GM18861 (cell line): ENCODE results near the gene DYNLT3.

ENCODE experiments used
- ATAC-seq: cut with Tn5 transposase; IDR thresholded peaks from one replicate; pipeline ENCODE4 v1.9.1; 2021; ENCODE audit not compliant: unreplicated experiment

The DYNLT3 gene

GRCh38 chrX:37846934-37847732 is at the start of gene DYNLT3:
Gene DYNLT3 (minus strand): TSS chrX:37847571. CDS start chrX:37847510, 61 bp downstream.
- peak; percentile 97 for ATAC-seq

- no peak for ATAC-seq
Observed at GRCh38 chrX:37896511-37896890, 49.1 kb upstream of the DYNLT3 start.

GRCh38 chrX:37895795-37896510 is 48.6 kb upstream of the DYNLT3 start:
- no peak for ATAC-seq

DNA sequence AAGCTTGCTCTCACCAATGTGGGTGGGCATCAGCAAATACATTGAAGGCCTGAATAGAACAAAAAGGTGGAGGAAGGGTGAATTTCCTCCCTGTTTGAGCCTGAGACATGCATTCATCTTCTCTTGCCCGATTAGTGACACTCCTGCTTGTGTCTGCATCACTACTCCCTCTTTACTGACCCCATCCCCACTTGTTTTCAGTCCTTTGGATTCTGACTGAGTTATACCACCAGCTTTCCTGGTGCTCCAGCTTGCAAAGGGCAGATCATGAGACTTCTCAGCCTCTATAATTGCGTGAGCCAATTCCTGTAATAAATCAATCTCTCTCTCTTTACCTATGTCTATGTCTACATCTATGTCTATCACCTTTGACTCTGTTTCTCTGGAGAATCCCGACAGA is 47.4 kb upstream of the DYNLT3 start:
- no peak for ATAC-seq

GRCh38 chrX:37888010-37888409 is 40.6 kb upstream of the DYNLT3 start:
- no peak for ATAC-seq

DNA sequence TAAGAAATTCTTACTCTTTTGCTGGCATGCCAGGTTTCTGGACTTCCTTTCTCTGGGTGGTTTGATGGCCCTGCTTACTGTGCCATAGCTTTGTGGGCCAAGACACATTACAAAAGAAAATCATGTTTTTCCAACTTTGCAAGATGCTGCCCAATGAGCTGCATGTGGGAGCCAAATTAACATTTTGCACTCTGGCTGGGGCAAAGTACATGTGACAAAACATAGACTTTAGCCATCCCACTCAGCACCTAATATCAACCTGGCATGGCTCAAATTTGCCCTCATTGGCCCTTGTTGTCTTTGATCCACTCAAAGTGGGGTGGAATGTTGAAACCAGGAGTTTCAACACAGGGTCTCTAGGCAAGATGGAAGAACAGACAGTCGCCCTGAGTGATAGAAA is 40.0 kb upstream of the DYNLT3 start:
- no peak for ATAC-seq

GRCh38 chrX:37883196-37883595 is 35.8 kb upstream of the DYNLT3 start:
- no peak for ATAC-seq

- no peak for ATAC-seq
Observed at GRCh38 chrX:37879692-37880091, 32.3 kb upstream of the DYNLT3 start.

GRCh38 chrX:37876716-37877115 is 29.3 kb upstream of the DYNLT3 start:
- no peak for ATAC-seq

GRCh38 chrX:37875675-37876074 is 28.3 kb upstream of the DYNLT3 start:
- ATAC-seq: no peak

DNA sequence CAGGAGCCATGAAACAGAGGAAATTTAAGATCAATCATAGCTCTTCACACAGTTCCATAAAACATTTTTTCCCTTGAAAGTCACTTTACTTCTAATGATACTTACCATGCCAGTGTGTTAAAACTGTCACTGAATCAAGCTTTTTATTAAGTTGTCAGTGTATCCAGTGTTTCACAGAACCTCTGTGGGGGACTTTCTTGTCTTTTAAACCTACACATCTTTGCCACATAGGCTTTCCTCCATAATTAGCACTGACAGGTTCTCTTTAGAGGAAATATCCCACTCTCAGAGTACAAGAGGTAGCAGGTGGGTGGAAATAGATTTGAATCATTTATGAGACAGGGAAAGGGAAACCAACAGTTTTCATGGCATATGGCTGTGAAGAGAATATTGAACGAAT is 25.8 kb upstream of the DYNLT3 start:
- no peak for ATAC-seq

DNA sequence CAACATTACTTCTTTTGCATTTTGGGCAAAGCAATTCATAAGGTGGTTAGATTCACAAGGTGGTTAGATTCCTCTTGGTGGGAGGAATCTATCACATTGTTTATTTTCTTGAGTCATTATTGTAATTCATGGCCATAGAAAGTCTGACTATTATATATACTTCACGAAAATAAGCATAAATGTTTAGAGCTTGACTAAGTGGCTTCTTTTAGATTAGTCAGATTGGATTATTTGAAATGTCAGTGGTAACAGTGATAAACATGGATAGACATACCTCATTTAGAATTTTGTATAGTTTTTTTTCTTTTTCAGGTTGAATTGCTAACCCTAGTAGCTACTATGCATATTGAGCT is 24.9 kb upstream of the DYNLT3 start:
- ATAC-seq: no peak

- ATAC-seq: no peak
Observed at GRCh38 chrX:37871626-37872302, 24.4 kb upstream of the DYNLT3 start.

DNA sequence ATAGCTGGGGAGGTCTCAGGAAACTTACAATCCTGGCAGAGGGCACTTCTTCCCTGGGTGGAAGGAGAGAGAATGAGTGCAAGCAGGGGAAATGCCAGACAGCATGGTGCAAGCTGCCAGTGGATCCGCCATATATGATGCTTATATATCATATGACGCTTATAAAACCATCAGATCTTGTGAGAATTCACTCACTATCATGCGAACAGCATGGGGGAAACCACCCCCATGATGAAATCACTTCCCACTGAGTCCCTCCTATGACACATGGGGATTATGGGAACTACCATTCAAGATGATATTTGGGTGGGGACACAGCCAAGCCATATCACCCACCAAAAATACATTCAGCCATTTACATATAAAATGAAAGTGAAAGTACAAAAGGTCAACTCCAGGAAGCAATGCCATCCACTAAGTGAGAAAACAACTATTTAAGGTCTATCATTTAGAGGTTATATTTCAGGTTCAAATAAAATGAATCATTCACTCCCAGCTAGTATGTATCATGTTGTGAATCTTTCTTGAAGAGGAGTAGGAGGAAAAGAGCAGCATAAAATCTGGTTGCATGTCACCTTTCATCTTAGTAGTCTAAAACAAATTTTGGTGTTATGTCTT is 20.3 kb upstream of the DYNLT3 start:
- ATAC-seq: no peak

DNA sequence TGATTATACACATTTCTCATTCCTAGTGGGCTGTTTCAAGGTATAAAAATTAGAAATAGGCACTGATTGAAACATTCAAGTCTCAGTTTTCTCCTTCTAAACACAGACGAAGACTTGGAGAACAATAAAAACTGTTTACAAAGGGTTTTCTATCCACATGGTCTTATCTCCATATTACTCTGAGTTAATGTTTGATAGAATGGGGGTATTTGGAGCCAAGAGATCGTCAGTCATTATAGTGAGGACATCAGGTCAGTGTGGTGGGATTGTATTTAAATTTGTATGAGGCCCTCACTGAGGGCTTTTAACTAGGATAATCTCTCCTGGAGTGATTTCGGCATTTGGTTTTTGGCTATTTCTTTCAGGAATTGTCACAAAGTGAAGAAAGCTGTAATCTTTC is 16.4 kb upstream of the DYNLT3 start:
- no peak for ATAC-seq

GRCh38 chrX:37862851-37863250 is 15.5 kb upstream of the DYNLT3 start:
- no peak for ATAC-seq

- ATAC-seq: no peak
Observed at GRCh38 chrX:37860721-37861120, 13.3 kb upstream of the DYNLT3 start.

DNA sequence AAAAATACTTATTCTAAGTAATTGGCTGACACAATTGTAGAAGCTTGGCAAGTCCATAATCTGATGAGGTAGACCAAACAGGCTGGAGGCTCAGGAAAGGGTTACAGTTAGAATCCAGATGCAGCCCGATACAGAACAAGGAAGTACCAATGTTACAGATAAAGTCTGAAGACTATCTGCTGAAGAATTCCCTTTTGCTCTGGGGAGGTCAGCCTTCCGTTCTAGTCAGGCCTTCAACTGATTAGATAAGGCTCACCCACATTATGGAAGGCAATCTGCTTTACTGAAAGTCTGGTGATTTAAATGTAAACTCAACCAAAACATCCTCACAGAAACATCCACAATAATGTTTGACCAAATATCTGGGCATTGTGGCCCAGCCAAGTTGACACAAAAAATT is 7.4 kb upstream of the DYNLT3 start:
- no peak for ATAC-seq

DNA sequence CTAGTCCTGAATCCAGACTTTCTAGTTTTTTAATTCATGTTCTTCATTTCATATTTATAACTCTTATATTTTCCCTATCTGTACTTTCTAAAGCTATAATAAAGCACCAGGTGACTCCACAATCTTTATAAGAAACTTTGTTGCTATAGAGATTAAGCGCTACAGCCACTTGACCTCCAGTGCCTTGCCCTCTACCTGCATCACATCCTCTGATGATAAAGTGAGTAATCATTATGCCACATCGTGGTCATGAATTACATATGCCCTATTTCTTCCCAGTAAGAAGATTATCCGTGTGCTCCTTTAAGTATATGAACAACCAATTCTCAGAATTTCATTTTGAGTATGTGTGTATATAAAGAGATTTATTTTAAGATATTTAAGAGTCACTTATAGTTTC is 6.8 kb upstream of the DYNLT3 start:
- no peak for ATAC-seq

DNA sequence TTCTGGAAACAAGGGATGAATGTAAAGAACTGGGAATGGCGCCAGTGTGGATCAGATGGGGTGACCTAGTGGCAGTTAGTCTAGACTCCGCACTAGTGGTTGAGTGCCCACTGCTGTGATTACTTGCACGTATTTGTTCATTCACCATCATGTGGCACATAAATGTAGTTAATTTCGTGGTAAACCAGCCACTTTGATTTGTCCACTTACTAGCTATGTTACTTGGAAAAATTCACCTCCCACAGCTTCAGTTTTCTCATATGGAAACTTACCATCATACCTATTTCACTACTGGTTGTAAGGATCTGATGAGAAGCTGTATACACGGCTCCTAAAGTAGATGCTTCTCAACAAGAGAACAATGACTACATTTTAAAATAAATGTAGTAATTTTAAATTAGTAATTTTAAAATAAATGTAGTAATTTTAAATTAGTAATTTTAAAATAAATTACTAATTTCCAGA is 394 bp upstream of the DYNLT3 start:
- ATAC-seq: no peak

DNA sequence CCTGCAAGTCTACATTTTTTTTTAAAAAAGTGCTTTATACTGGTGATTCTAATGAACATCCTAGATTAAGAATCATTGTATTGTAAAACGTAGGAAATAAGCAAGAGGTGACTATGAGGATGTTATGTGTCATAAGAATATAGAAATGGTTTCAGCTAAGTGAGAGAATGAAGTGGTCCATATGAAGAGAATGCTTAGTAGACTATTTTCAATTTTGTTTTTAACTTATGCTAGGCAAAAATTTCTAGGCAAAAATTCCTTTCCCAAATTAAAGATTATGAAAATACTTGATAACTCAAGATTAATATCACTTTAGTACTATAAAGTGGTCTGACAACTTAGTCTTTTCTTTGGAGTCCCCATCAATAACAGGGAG is 825 bp downstream of the DYNLT3 start:
- ATAC-seq: no peak

- ATAC-seq: no peak
Observed at GRCh38 chrX:37846141-37846540, 1.2 kb downstream of the DYNLT3 start.
